Measurements from ENCODE around the gene ABCA2. TPM values are rescaled to one million over a fixed set of nuclear protein-coding genes. Genes with fewer than 3 reads are reported as not detected.
"Not testable (repeated sequence)": the region's sequence is repeated elsewhere in the genome, so short reads cannot be mapped to it uniquely, and the experiment has no call there.

ABCA2 gene
- total RNA-seq, 1 donor from 2014 or later = 47.2 TPM

GRCh38 chr9:137064027-137064879 is 36.2 kb upstream of the ABCA2 start:
- DNase-seq (ENCODE audit: low spot score) = no peak

DNA sequence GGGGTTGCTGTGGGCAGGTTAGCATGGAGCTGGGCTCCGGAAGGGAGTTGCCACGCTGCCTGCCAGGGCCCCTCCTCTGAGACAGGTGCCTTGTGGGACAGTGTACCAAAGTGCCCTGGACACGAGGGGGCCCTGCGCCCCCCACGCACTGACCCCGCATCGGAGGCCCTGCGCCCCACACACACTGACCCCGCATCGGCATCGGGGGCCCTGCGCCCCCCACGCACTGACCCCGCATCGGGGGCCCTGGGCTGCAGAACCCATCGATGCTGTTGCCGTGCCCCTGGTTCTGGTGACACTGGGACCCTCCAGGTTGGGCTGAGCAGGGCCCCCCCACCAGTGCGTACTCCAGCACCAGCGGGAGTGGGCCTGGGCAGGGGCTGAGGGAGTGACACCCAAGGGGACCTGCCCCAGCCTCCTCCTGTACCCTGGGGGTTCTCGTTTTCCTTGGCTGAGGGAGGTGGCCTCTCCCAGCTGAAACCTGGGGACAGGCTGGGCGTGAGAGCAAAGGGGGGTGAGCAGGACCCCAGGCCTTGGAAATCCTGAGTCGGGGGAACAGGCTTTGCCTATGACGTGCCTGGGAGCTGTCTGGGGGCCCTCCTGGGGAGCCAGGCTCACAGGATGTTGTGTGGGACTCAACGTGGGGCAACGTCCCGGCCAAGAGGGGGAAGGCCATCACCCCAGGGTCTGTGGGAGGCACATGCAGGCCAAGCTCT is 35.4 kb upstream of the ABCA2 start:
- no peak for DNase-seq (ENCODE audit: low spot score)

DNA sequence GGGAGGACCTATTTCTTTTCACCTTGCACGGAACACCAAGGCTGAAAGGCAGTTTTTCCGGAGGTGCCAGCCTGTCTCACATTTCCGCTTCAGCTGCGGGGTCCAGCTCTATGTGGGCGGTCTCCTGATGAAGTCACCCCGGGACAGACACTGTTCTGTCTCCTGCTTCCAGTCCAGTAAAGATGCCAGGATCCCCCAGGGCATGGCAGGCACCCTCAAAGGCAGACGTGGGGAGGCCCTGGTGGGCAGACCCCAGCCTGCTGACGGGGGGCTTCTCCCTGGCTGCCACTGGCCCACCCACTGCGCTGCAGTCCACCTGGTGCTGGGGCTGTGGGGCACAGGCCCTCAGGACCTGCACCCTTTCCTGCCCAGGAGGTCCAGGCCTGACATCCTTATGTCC is 34.8 kb upstream of the ABCA2 start:
- not testable (repeated sequence) for DNase-seq (ENCODE audit: low spot score)

GRCh38 chr9:137062384-137062783 is 34.3 kb upstream of the ABCA2 start:
- DNase-seq (ENCODE audit: low spot score) = no peak

GRCh38 chr9:137058521-137059234 is 30.6 kb upstream of the ABCA2 start:
- no peak for DNase-seq (ENCODE audit: low spot score)

DNA sequence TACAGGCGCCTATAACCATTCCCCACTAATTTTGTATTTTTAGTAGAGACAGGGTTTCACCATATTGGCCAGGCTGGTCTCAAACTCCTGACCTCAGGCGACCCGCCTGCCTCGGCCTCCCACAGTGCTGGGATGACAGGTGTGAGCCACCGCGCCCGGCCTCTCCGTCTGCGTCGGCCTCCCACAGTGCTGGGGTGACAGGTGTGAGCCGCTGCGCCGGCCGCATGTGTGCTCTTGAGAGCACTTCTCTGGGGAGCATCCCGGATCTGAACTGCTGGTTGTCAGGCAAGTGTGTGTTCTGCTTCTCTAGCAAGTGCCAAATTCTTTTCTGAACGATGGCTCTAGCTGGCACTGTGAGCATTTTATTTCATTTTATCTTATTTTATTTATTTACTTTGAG is 29.5 kb upstream of the ABCA2 start:
- no peak for DNase-seq (ENCODE audit: low spot score)

DNA sequence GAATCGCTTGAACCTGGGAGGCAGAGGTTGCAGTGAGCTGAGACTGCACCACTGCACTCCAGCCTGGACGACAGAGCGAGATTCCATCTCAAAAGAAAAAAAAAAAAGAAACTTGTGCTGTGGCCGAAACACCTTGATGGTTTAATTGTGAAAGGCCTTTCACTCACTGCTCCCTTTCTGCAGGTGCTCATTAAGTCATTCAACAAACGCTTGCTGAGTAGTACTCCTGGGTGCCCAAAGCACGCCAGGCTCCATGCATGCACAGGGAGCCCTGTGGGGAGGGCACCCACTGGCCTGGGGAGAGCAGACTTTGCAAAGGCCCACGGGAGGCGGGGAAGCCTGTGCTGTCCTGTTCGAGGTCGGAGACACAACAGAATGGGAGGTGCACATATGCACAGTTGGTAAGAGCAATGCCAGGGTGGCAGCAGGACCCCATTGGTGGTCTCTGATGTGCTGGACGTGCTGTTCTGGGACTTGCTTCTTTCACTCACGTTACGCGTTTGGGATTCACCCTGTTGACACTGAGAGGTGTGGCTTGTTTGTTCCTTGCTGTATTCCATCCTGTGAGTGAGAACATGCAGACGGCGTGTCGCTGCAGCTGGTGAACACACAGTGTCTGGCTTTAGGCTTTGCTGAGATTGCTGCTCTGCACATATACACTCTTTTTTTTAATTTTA is 28.8 kb upstream of the ABCA2 start:
- no peak for DNase-seq (ENCODE audit: low spot score)

DNA sequence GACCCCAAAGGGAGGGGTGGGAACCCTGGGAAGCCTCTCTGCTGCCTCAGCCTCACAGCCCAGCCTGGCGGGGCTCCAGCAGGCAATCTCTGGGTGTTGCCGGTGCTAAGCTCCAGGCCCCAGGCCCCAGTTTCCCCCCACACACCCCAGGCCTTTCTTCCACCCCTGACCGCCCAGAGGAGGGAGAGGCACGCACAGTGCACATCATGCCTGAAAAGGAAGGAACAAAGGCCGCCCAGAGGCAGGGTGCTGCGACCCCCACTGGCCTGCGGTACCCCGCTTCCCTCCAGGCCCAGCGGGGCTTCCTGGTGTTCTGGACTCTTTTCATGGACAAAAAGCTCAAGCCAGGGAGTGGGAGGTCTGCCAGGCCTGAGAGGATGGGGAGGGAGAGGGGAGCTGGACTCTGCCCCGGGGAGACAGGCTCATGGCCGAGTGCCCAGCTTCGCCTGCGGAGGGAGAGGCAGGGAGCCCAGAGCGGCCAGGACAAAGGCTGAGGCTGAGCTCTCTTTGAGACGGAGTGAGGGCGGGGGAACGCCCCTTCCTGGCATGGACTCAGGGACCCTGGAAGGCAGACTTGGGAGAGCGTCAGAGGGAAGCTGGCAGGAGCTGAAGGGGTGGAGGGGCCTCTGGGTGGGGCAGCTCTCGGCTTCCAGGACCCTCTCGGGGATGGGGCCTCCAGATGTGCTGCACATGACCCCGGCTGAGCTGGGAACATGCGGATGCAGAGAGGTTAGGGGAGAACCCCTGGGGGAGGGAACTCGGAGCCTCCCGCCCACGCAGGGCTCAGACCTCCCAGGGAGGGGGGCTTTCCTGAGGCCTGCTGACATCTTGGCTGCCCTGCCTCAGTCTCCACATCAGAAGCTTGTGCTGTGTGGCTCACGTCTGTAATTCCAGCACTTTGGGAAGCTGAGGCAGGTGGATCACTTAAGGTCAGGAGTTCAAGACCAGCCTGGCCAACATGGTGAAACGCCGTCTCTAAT is 27.6 kb upstream of the ABCA2 start:
- DNase-seq (ENCODE audit: low spot score) = no peak

GRCh38 chr9:137054932-137055384 is 26.9 kb upstream of the ABCA2 start:
- no peak for DNase-seq (ENCODE audit: low spot score)

GRCh38 chr9:137053944-137054931 is 26.2 kb upstream of the ABCA2 start, which contains the start of gene ENTPD2:
Gene ENTPD2 (minus strand): TSS chr9:137054061. CDS start chr9:137053997, 64 bp downstream.
- DNase-seq (ENCODE audit: low spot score) = no peak

DNA sequence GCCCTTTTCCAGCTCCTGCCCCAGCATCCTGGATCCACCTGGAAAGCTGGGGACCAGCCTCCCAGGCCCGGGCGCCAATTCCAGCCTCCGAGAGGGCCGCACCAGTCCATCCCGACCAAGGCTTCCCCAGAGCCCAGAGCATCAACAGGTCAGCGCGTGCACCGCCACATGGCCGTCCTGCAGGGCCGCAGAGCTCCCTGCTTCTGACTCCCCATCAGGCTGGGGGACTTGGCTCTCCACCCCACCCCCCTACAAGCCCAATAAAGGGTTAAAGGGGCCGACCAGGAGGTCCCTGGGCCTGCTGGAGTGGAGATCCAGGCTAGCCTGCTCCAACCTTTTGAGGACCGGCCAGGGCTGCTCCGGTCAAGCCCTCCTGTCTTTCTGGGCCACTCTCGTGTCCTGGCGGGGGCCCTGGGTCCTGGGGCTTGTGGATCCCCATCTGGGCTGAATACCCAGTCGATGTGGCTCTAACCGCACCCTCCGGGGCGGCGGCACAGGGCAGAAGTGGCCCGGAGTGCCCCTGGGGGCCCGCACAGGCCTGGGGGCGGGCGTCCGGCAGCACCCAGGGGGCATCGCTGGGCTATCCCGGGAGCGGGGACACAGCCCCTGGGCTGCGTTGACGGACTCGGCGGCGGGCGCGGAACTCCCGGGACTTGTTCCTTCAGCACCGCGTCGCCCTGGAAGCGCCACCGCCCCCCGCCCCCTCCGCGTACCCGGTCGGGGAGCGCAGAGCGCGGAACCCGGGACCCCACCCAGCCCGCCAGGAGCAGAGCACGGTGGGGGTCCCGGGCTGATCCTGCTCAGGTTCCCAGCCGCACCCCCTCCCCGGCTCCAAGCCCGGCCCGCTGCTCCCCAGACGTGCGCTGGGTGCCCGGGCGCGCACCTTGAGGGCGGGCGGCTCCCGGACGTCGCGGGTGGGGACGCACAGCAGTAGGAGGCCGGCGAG is 25.2 kb upstream of the ABCA2 start:
- DNase-seq (ENCODE audit: low spot score) = no peak

DNA sequence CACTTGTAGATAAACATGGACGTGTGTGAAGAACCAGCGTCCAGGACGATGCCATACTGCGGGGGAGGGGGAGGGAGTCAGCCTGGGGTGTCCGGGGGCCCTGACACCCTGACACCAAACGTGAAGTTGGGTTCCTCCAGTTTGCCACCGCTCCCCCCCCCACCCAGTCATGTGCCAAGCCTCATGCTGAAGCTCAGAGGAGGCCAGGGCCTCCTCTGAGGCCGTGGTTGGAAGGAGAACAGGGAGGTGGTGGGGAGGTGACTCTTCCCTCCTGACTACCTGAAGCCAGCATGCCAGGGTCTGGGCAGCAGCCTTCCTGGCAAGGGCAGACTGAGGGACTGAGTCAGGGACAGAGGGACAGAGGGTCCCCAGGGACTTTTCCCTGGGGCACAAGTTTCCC is 24.3 kb upstream of the ABCA2 start:
- no peak for DNase-seq (ENCODE audit: low spot score)

DNA sequence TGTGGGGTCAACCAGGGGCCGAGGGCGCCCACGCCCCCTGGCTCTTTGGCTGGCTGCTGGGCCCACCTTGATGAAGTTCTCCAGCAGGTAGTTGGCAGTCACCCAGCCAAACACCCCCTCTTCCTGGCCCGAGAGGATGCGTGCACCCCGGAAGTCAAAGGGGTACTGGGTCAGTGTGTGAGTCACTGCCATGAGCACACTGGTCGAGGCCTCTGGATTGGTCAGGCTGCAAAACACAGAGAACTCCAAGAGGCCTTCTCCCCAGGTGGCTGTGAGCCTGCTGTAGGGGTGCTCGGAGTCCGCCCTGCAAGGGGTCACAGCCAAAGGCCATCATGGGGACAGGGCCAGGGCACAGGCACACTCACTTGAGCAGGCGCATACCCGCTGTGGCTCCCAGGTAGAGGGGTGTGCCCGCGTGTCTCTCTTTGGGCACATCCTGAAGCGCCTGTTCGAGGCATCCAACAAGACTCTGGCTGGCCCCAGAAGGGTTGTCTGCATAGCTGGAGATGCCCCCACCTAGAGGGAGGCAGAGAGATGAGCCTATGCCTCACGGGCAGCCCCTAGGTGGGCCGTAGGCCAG is 23.2 kb upstream of the ABCA2 start:
- no peak for DNase-seq (ENCODE audit: low spot score)

- DNase-seq (ENCODE audit: low spot score) = no peak
These were observed 22.5 kb upstream of the ABCA2 start for GRCh38 chr9:137050570-137050969.

- DNase-seq (ENCODE audit: low spot score) = no peak
These were observed 21.8 kb upstream of the ABCA2 start for GRCh38 chr9:137049544-137050449.
